SK-N-SH (cell line): Measurements from ENCODE around the gene MYH15. TPM values are rescaled to one million over a fixed set of nuclear protein-coding genes. Genes with fewer than 3 reads are reported as not detected.

Experiments
- CTCF ChIA-PET: fragments of 300-600, 350-600 bp; formaldehyde crosslinking; extraction: SDS; loops from one replicate; lab custom pipeline; 2021; lab: Yijun Ruan, JAX
- POLR2A ChIA-PET: fragments of 350-600 bp; sonication (Branson Sonifier 250); formaldehyde crosslinking; extraction: SDS; loops from one replicate; lab custom pipeline; 2020; ENCODE audit warnings: antibody characterized with exemption, inconsistent platforms; lab: Yijun Ruan, JAX
- DNase-seq: peaks from one replicate; pipeline ENCODE4 v3.0.0; 2012
- H2AFZ ChIP-seq: fragments of 200-600 bp; sonication (generic); 2 replicates; pipeline ENCODE4 v1.8.1; 2016; ENCODE audit warnings: antibody characterized with exemption, mild to moderate bottlenecking, low read depth
- H3F3A ChIP-seq: fragments of 200-600 bp; sonication (generic); replicated peaks from 2 replicates; pipeline ENCODE3; 2016; ENCODE audit warnings: antibody characterized with exemption, mild to moderate bottlenecking; ENCODE audit not compliant: insufficient read depth
- H3K27ac ChIP-seq, 2 experiments: fragments of 200-500 bp in 1 of 2; fragments of 200-600 bp in 1 of 2; sonication (Bioruptor generic) in 1 of 2; sonication (generic), shearing (Covaris generic) in 1 of 2; 2 replicates each; pipeline versions ENCODE4 v1.5.1 to v1.6.1; 2014 to 2016; ENCODE audit warnings: low read depth in 2 of 2, inconsistent platforms in 1 of 2, low read length in 1 of 2, mild to moderate bottlenecking in 1 of 2, mixed read lengths in 1 of 2
- H3K27me3 ChIP-seq: fragments of 200-600 bp; sonication (generic), shearing (Covaris generic); 2 replicates; pipeline ENCODE4 v1.6.1; 2016; ENCODE audit warnings: mixed run types; ENCODE audit not compliant: insufficient read depth
- H3K36me3 ChIP-seq, 2 experiments: fragments of 200-500 bp in 1 of 2; fragments of 200-600 bp in 1 of 2; sonication (Bioruptor generic) in 1 of 2; sonication (generic) in 1 of 2; replicated peaks in 1 of 2; 2 replicates each; pipeline versions ENCODE3 to v1.5.1; 2014 to 2016; ENCODE audit warnings: low read length in 1 of 2, mild to moderate bottlenecking in 1 of 2; ENCODE audit not compliant: insufficient read depth in 2 of 2, control insufficient read depth in 1 of 2
- H3K4me1 ChIP-seq, 2 experiments: fragments of 200-500 bp in 1 of 2; fragments of 200-600 bp in 1 of 2; sonication (Bioruptor generic) in 1 of 2; sonication (generic), shearing (Covaris generic) in 1 of 2; 2 replicates each; pipeline versions ENCODE4 v1.5.1 to v1.6.1; 2014 to 2016; ENCODE audit warnings: low read depth in 1 of 2, low read length in 1 of 2, mixed run types in 1 of 2; ENCODE audit not compliant: insufficient read depth in 2 of 2, control insufficient read depth in 1 of 2
- H3K4me2 ChIP-seq: fragments of 200-600 bp; sonication (generic), shearing (Covaris generic); 2 replicates; pipeline ENCODE4 v1.6.1; 2017; ENCODE audit warnings: mixed run types
- H3K4me3 ChIP-seq, 2 experiments: fragments of 200-500 bp in 1 of 2; fragments of 200-600 bp in 1 of 2; sonication (Bioruptor generic) in 1 of 2; sonication (generic), shearing (Covaris generic) in 1 of 2; 2 replicates each; pipeline versions ENCODE4 v1.5.1 to v1.8.1; 2014 to 2016; ENCODE audit warnings: low read depth in 2 of 2, inconsistent platforms in 1 of 2, low read length in 1 of 2, mild to moderate bottlenecking in 1 of 2, mixed read lengths in 1 of 2, moderate library complexity in 1 of 2
- H3K79me2 ChIP-seq: fragments of 200-600 bp; sonication (generic); 2 replicates; pipeline ENCODE4 v1.8.1; 2017; ENCODE audit warnings: mild to moderate bottlenecking; ENCODE audit not compliant: insufficient read depth
- H3K9ac ChIP-seq: fragments of 200-600 bp; sonication (generic); 2 replicates; pipeline ENCODE4 v1.6.1; 2017; ENCODE audit warnings: mixed run types
- H3K9me2 ChIP-seq: fragments of 200-600 bp; sonication (generic); 2 replicates; pipeline ENCODE4 v1.6.1; 2017; ENCODE audit warnings: mixed run types
- H3K9me3 ChIP-seq: fragments of 200-600 bp; sonication (generic); 2 replicates; pipeline ENCODE4 v1.6.1; 2017; ENCODE audit warnings: mixed run types, mild to moderate bottlenecking, moderate library complexity
- H4K20me1 ChIP-seq: fragments of 200-600 bp; sonication (generic); 2 replicates; pipeline ENCODE4 v1.6.1; 2017; ENCODE audit warnings: mild to moderate bottlenecking, mixed run types; ENCODE audit not compliant: insufficient read depth
- CHD2 ChIP-seq: fragments of 150-350 bp; IDR thresholded peaks from 2 replicates; pipeline ENCODE4 v1.6.1; 2018; ENCODE audit warnings: low read length; ENCODE audit not compliant: partially characterized antibody
- CTCF ChIP-seq: fragments of 200-600 bp; sonication (generic); IDR thresholded peaks from 2 replicates; pipeline ENCODE4 v1.6.1; 2017; ENCODE audit warnings: antibody characterized with exemption, mild to moderate bottlenecking, moderate library complexity
- EP300 ChIP-seq, 2 experiments: IDR thresholded peaks; 2 replicates each; pipeline versions ENCODE4 v1.4.0 to v1.6.1; 2012; ENCODE audit warnings: borderline replicate concordance in 1 of 2, low read depth in 1 of 2, low read length in 1 of 2
- EZH2phosphoT487 ChIP-seq: fragments of 200-600 bp; sonication (generic); IDR thresholded peaks from 2 replicates; pipeline ENCODE4 v1.6.1; 2017; ENCODE audit warnings: low read depth, mixed run types, mild to moderate bottlenecking, antibody characterized with exemption, moderate library complexity, borderline replicate concordance
- FOXJ3 ChIP-seq: sonication (generic); formaldehyde crosslinking; IDR thresholded peaks from 2 replicates; pipeline ENCODE4 v1.5.1; 2020; ENCODE audit warnings: mild to moderate bottlenecking, missing genetic modification reagents
- FOXM1 ChIP-seq: IDR thresholded peaks from 2 replicates; pipeline ENCODE4 v1.4.0; 2012; ENCODE audit warnings: low read depth, mild to moderate bottlenecking
- GATA2 ChIP-seq: sonication (generic); formaldehyde crosslinking; IDR thresholded peaks from 2 replicates; pipeline ENCODE4 v1.5.0; 2020; ENCODE audit warnings: mild to moderate bottlenecking, missing genetic modification reagents
- JUND ChIP-seq: IDR thresholded peaks from 2 replicates; pipeline ENCODE4 v1.4.0; 2012
- MEF2A ChIP-seq: IDR thresholded peaks from 2 replicates; pipeline ENCODE4 v1.4.0; 2012; ENCODE audit warnings: low read depth, borderline replicate concordance
- NFIC ChIP-seq: IDR thresholded peaks from 2 replicates; pipeline ENCODE4 v1.4.0; 2012; ENCODE audit warnings: borderline replicate concordance
- NRF1 ChIP-seq: IDR thresholded peaks from 2 replicates; pipeline ENCODE4 v1.6.1; 2012; ENCODE audit warnings: low read depth, mild to moderate bottlenecking, low read length
- PBX3 ChIP-seq: IDR thresholded peaks from 2 replicates; pipeline ENCODE4; 2012
- RXRA ChIP-seq: IDR thresholded peaks from 2 replicates; pipeline ENCODE4 v1.4.0; 2012; ENCODE audit warnings: low read depth, mild to moderate bottlenecking, borderline replicate concordance
- SIN3A ChIP-seq: IDR thresholded peaks from 2 replicates; pipeline ENCODE4 v1.6.1; 2012; ENCODE audit warnings: low read depth, mild to moderate bottlenecking, low read length, moderate library complexity, borderline replicate concordance
- TAF1 ChIP-seq: IDR thresholded peaks from 2 replicates; pipeline ENCODE4 v1.6.1; 2012; ENCODE audit warnings: low read depth, mild to moderate bottlenecking, low read length, moderate library complexity, borderline replicate concordance
- TCF12 ChIP-seq: IDR thresholded peaks from 2 replicates; pipeline ENCODE4 v1.4.0; 2012
- USF1 ChIP-seq: IDR thresholded peaks from 2 replicates; pipeline ENCODE4 v1.4.0; 2012; ENCODE audit warnings: low read depth, borderline replicate concordance
- USF2 ChIP-seq: fragments of 150-350 bp; IDR thresholded peaks from 2 replicates; pipeline ENCODE4 v1.6.1; 2017; ENCODE audit warnings: antibody characterized with exemption, low read length, low read depth, borderline replicate concordance
- YY1 ChIP-seq: IDR thresholded peaks from 2 replicates; pipeline ENCODE4 v1.4.0; 2012; ENCODE audit warnings: low read depth, mild to moderate bottlenecking
- ZBTB33 ChIP-seq: IDR thresholded peaks from 2 replicates; pipeline ENCODE4 v1.4.0; 2012; ENCODE audit warnings: low read depth, borderline replicate concordance
- WGBS: methylation state at CpG from one replicate; pipeline ENCODE4 v1.1.6; 2017; ENCODE audit warnings: low lambda C conversion rate; 5-methylcytosine and 5-hydroxymethylcytosine counted together
- polyA plus RNA-seq, 3 experiments: library from polyadenylated mRNA; depleted of rRNA; stranded (reverse); fragments of >200 nt; gene quantifications; 2 replicates each; pipeline ENCODE4 v1.2.3, GENCODE V29; 2012

Gene MYH15
- polyA plus RNA-seq, 1 of the 3 experiments (the other 2 are of a cell fraction): 2.1 TPM

- Histone ChIP-seq H3K9me3 (no peaks in the 10 kb centered on the region), H4K20me1 (no peaks in the 10 kb centered on the region), H3K9me2 (no peaks in the 10 kb centered on the region), H3K4me2 (no peak overlapping the region), H3K4me3 (no peak overlapping the region), H3K27me3 (no peaks in the 10 kb centered on the region), H3F3A (no peaks in the 10 kb centered on the region), H3K36me3 (peaks cover 0 to 4% of the 10 kb centered on the region in 2 experiments), H3K79me2 (no peaks in the 10 kb centered on the region), H3K9ac (no peak overlapping the region), H2AFZ (no peak overlapping the region), H3K4me1 (no peaks in the 10 kb centered on the region), H3K27ac (no peak overlapping the region)
- 76% methylated on average over 1 of the region's 1 CpG for whole genome bisulfite sequencing
- ChIA-PET POLR2A (no interaction called here), CTCF (no interaction called here)
- no peak for DNase-seq
- TF ChIP-seq RXRA (no peak), CTCF (no peak), USF2 (no peak), SIN3A (no peak), USF1 (no peak)
These were observed 76.5 kb downstream of the MYH15 start for GRCh38 chr3:108433928-108434327.

GRCh38 chr3:108432431-108432830 is 78.0 kb downstream of the MYH15 start:
- no peaks in the 10 kb centered on the region for H3K9me3 ChIP-seq
- H3K4me1 ChIP-seq: no peaks in the 10 kb centered on the region
- H4K20me1 ChIP-seq: no peaks in the 10 kb centered on the region
- 70% methylated on average over 5 of the region's 5 CpGs for WGBS
- POLR2A ChIA-PET: no interaction called here
- no peaks in the 10 kb centered on the region for H3K79me2 ChIP-seq
- no peak overlapping the region for H2AFZ ChIP-seq
- CTCF ChIA-PET: no interaction called here
- no peaks in the 10 kb centered on the region for H3F3A ChIP-seq
- no peaks in the 10 kb centered on the region for H3K9me2 ChIP-seq
- H3K4me3 ChIP-seq: no peak overlapping the region
- H3K9ac ChIP-seq: no peak overlapping the region
- H3K36me3 ChIP-seq: peaks cover 0 to 4% of the 10 kb centered on the region in 2 experiments
- H3K27ac ChIP-seq: no peak overlapping the region
- H3K27me3 ChIP-seq: no peaks in the 10 kb centered on the region
- no peak for DNase-seq
- no peak overlapping the region for H3K4me2 ChIP-seq
- TF ChIP-seq NRF1 (no peak), ZBTB33 (no peak), FOXM1 (no peak), USF1 (no peak), EP300 (IDR thresholded peaks at IDR 0.05; ENCODE audit: borderline replicate concordance in 1 of 2, low read depth in 1 of 2, low read length in 1 of 2) (no peak), EZH2phosphoT487 (no peak), YY1 (no peak), FOXJ3 (CRISPR knock-in tag) (no peak), TCF12 (no peak), PBX3 (no peak), GATA2 (CRISPR knock-in tag) (no peak), NFIC (no peak), TAF1 (no peak), JUND (no peak), CHD2 (no peak), USF2 (no peak), MEF2A (no peak)
